CD8-positive, alpha-beta memory T cell (primary cell): ENCODE measurements around the gene ITGA2B. TPM values are rescaled to one million over a fixed set of nuclear protein-coding genes. Genes with fewer than 3 reads are reported as not detected.
"Not testable (repeated sequence)": the region's sequence is repeated elsewhere in the genome, so short reads cannot be mapped to it uniquely, and the experiment has no call there.

Source experiments
- CTCF ChIA-PET: fragments of 350-600 bp; sonication (Branson Sonifier 250); formaldehyde crosslinking; loops from one replicate; lab custom pipeline; 2021; ENCODE audit warnings: antibody characterized with exemption; lab: Charles Lee
- POLR2A ChIA-PET: fragments of 350-600 bp; sonication (Branson Sonifier 250); formaldehyde crosslinking; loops from one replicate; lab custom pipeline; 2021; ENCODE audit warnings: antibody characterized with exemption; lab: Charles Lee
- DNase-seq, 5 donors: peaks; one replicate each; pipeline versions ENCODE4 v3.0.0 to v3.0.0-alpha.2; 2020 to 2022; ENCODE audit warnings: mixed read lengths in 1 of 5
- H3K27ac ChIP-seq: one replicate; pipeline ENCODE4 v1.7.0; 2013; ENCODE audit warnings: low read depth, mild to moderate bottlenecking, low read length, moderate library complexity
- H3K27me3 ChIP-seq: 2 replicates; pipeline ENCODE4 v1.7.0; 2013; ENCODE audit warnings: low read length, mild to moderate bottlenecking; ENCODE audit not compliant: insufficient read depth, poor library complexity, severe bottlenecking
- H3K36me3 ChIP-seq: 2 replicates; pipeline ENCODE4 v1.7.0; 2013; ENCODE audit warnings: mild to moderate bottlenecking, low read length, moderate library complexity; ENCODE audit not compliant: insufficient read depth
- H3K4me1 ChIP-seq: 2 replicates; pipeline ENCODE4 v1.7.0; 2013; ENCODE audit warnings: mild to moderate bottlenecking, low read length, moderate library complexity; ENCODE audit not compliant: insufficient read depth
- H3K4me3 ChIP-seq: 2 replicates; pipeline ENCODE4 v1.7.0; 2013; ENCODE audit warnings: mild to moderate bottlenecking, low read length
- H3K9me3 ChIP-seq: 2 replicates; pipeline ENCODE4 v1.7.0; 2013; ENCODE audit warnings: mild to moderate bottlenecking, low read length
- H3K27ac Mint-ChIP-seq, 8 donors: one replicate each; pipeline ENCODE4 v1.8.0; 2020 to 2021; ENCODE audit warnings: mixed read lengths in 8 of 8, mild to moderate bottlenecking in 6 of 8, inconsistent platforms in 3 of 8, moderate library complexity in 3 of 8
- H3K27me3 Mint-ChIP-seq, 2 donors: one replicate each; pipeline ENCODE4 v1.8.0; 2020 to 2021; ENCODE audit warnings: mixed read lengths in 2 of 2, mild to moderate bottlenecking in 1 of 2, moderate library complexity in 1 of 2
- H3K36me3 Mint-ChIP-seq, 3 donors: one replicate each; pipeline ENCODE4 v1.8.0; 2020 to 2021; ENCODE audit warnings: mixed read lengths in 3 of 3, inconsistent platforms in 1 of 3, mild to moderate bottlenecking in 1 of 3
- H3K4me1 Mint-ChIP-seq, 3 donors: one replicate each; pipeline ENCODE4 v1.8.0; 2020 to 2021; ENCODE audit warnings: mixed read lengths in 3 of 3, inconsistent platforms in 1 of 3, mild to moderate bottlenecking in 1 of 3
- H3K4me3 Mint-ChIP-seq, 7 donors: one replicate each; pipeline ENCODE4 v1.8.0; 2020 to 2021; ENCODE audit warnings: mixed read lengths in 7 of 7, mild to moderate bottlenecking in 6 of 7, moderate library complexity in 4 of 7, inconsistent platforms in 2 of 7
- H3K9me3 Mint-ChIP-seq, 5 donors: one replicate each; pipeline ENCODE4 v1.8.0; 2020 to 2022; ENCODE audit warnings: mixed read lengths in 5 of 5, mild to moderate bottlenecking in 3 of 5, moderate library complexity in 2 of 5, inconsistent platforms in 1 of 5
- polyA plus RNA-seq: library from polyadenylated mRNA; unstranded; fragments of 300-500 nt; fragmentation: Illumina TruSeq; gene quantifications from one replicate; pipeline ENCODE4 v1.2.3, GENCODE V29; 2021
- total RNA-seq, 2 experiments: library from RNA; stranded (reverse); gene quantifications; one replicate each; pipeline ENCODE4 v1.2.3, GENCODE V29; 2021

Gene ITGA2B
- total and polyA plus RNA-seq, 3 experiments from 2014 or later: 0.12 to 0.31 TPM; not detected in 1

GRCh38 chr17:44347206-44348055 lies 42.0 kb downstream of the ITGA2B start:
- H3K4me3 ChIP-seq, H3K27me3 Mint-ChIP-seq, DNase-seq, H3K36me3 Mint-ChIP-seq, H3K27me3 ChIP-seq, H3K9me3 Mint-ChIP-seq, H3K36me3 ChIP-seq, H3K27ac Mint-ChIP-seq, POLR2A ChIA-PET, H3K9me3 ChIP-seq, H3K27ac ChIP-seq: not testable (repeated sequence)
- CTCF ChIA-PET: interaction anchor here (0.9 to 2.0 kb wide), 2 partner anchors 16 to 137 kb away, joined by 3 to 8 read pairs; partner anchors contain the start of gene FAM171A2
- Mint-ChIP-seq H3K4me1 (peaks cover 20 to 33% (median 23%) of the 10 kb centered on the region in 3 donors), H3K4me3 (peak overlapping the region in 1 of 7 donors; percentile 57)
- peaks cover 10% of the 10 kb centered on the region for H3K4me1 ChIP-seq

DNA sequence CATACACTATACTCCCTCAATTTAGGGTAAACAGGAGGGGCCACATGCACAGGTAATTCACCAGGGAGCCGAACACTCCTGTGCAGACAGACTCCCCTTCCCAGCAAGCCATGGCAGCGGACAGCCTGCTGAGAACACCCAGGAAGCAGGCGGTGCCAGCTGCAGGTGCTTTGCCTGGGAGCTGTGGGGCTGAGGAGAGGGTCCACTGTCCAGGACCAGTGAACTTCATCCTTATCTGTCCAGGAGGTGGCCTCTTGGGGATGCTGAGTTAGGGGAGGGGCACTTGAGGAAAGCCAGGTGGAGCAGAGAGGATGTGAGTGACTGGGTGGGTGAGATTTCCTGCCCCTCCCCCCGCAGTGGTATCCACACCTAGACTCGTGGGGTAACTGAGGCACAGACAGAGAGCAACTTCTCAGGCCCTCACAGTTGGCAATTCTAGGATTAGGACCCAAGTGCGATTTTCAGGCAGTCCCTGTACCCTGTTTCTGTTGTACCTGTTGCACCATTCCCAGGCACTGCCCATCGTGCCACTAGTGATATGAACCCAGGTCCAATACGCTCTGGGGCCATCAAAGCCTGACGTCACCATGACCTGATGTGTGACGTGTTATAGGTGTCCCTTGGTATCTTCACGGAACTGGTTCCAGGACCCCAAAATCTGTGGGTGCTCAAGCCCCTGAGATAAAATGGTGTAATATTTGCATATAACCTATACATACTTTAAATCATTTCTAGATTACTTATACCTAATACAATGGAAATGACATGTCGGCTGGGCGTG lies 43.2 kb downstream of the ITGA2B start:
- CTCF ChIA-PET: interaction anchor here (0.8 to 2.8 kb wide), 32 partner anchors 8 to 402 kb away, joined by 3 to 28 read pairs (median 5); partner anchors contain the start of genes FAM171A2, HDAC5, HROB and SLC25A39
- Histone ChIP-seq H3K4me1 (peaks cover 10% of the 10 kb centered on the region), H3K27me3 (no peaks in the 10 kb centered on the region), H3K9me3 (no peaks in the 10 kb centered on the region), H3K4me3 (peak overlapping the region; percentile 89), H3K36me3 (no peaks in the 10 kb centered on the region), H3K27ac (no peak overlapping the region)
- H3K27ac Mint-ChIP-seq: peak overlapping the region in 5 of 8 donors; percentile 74 to 90 (median 82)
- H3K36me3 Mint-ChIP-seq: peaks cover 0 to 4% (median 0%) of the 10 kb centered on the region in 3 donors
- POLR2A ChIA-PET: interaction anchor here (1.0 to 1.5 kb wide), 5 partner anchors 7 to 136 kb away, joined by 3 to 9 read pairs (median 3); no protein-coding TSS in a partner anchor
- peak overlapping the region; percentile 91 to 96 (median 93) for H3K4me3 Mint-ChIP-seq
- H3K9me3 Mint-ChIP-seq: no peaks in the 10 kb centered on the region
- H3K27me3 Mint-ChIP-seq: peaks cover 7% of the 10 kb centered on the region in 2 donors
- DNase-seq: no peak
- H3K4me1 Mint-ChIP-seq: peaks cover 20 to 33% (median 23%) of the 10 kb centered on the region in 3 donors

DNA sequence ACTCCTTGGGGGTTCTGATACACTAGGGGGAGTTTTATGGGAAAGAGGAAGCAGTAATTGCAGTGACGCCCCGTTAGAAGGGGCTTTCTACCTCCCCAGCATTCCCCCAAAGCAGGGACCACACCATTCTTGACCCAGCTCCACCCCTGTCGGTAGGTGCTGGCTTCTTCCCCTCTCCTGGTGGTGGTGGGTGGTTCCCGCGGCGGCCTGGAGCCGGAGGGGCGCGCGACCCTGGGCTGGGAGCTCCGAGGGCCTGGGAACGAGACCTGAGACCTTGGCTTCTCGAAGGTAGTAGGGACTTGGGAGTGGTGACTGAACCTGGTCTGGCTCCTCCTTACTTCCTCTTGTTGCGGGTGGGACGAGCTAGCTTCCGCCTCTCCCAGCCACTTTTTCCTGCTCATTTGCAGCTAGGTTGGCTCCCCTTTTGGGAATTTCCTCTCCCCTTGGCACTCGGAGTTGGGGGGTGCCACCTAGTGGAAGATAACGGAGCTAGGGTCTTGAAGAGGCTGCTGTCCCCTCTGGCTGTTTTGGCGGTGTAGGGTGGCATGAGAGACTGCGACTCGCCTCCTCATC lies 43.9 kb downstream of the ITGA2B start:
- H3K4me3 ChIP-seq: peak overlapping the region; percentile 89
- POLR2A ChIA-PET: interaction anchor here (0.8 to 1.5 kb wide), 6 partner anchors 8 to 135 kb away, joined by 3 to 9 read pairs (median 3); no protein-coding TSS in a partner anchor
- peaks cover 10% of the 10 kb centered on the region for H3K4me1 ChIP-seq
- Mint-ChIP-seq H3K36me3 (peaks cover 0 to 4% (median 0%) of the 10 kb centered on the region in 3 donors), H3K27me3 (peaks cover 7 to 10% of the 10 kb centered on the region in 2 donors), H3K9me3 (no peaks in the 10 kb centered on the region), H3K4me1 (peaks cover 20 to 29% (median 21%) of the 10 kb centered on the region in 3 donors), H3K4me3 (peak overlapping the region; percentile 91 to 96 (median 93)), H3K27ac (peak overlapping the region; percentile 13 to 90 (median 67))
- CTCF ChIA-PET: interaction anchor here (0.8 to 2.8 kb wide), 33 partner anchors 8 to 402 kb away, joined by 3 to 28 read pairs (median 5); partner anchors contain the start of genes FAM171A2, HDAC5, HROB and SLC25A39
- no peaks in the 10 kb centered on the region for H3K27me3 ChIP-seq
- H3K27ac ChIP-seq: peak overlapping the region; percentile 47
- H3K9me3 ChIP-seq: no peaks in the 10 kb centered on the region
- peak; percentile 32 to 69 (median 39) for DNase-seq
- no peaks in the 10 kb centered on the region for H3K36me3 ChIP-seq

DNA sequence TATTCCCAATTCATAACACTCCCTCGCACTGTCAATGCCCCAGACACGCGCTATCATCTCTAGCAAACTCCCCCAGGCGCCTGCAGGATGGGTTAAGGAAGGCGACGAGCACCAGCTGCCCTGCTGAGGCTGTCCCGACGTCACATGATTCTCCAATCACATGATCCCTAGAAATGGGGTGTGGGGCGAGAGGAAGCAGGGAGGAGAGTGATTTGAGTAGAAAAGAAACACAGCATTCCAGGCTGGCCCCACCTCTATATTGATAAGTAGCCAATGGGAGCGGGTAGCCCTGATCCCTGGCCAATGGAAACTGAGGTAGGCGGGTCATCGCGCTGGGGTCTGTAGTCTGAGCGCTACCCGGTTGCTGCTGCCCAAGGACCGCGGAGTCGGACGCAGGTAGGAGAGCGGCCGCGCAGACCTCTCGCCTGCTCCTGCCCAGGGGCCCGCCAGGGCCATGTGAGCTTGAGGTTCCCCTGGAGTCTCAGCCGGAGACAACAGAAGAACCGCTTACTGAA lies 44.5 kb downstream of the ITGA2B start, which contains the start of gene GRN:
GRN (plus strand) TSS at position 364 of the 515 bp plus-strand sequence. CDS start 3,863 bp downstream, outside the sequence.
- peaks cover 8 to 15% of the 10 kb centered on the region in 2 donors for H3K27me3 Mint-ChIP-seq
- POLR2A ChIA-PET: interaction anchor here (0.8 to 1.5 kb wide), 6 partner anchors 8 to 134 kb away, joined by 3 to 9 read pairs (median 3); no protein-coding TSS in a partner anchor
- H3K27ac Mint-ChIP-seq: peak within 1 kb of the TSS; percentile 13 to 90 (median 72)
- Histone ChIP-seq H3K27me3 (no peaks in the 10 kb centered on the region), H3K9me3 (no peaks in the 10 kb centered on the region), H3K27ac (peak within 1 kb of the TSS; percentile 47), H3K36me3 (no peaks in the 10 kb centered on the region), H3K4me3 (peak within 1 kb of the TSS; percentile 89), H3K4me1 (peaks cover 10% of the 10 kb centered on the region)
- DNase-seq: peak; percentile 72 to 87 (median 80)
- no peaks in the 10 kb centered on the region for H3K9me3 Mint-ChIP-seq
- H3K4me1 Mint-ChIP-seq: peaks cover 20 to 28% (median 21%) of the 10 kb centered on the region in 3 donors
- peak within 1 kb of the TSS; percentile 91 to 96 (median 93) for H3K4me3 Mint-ChIP-seq
- CTCF ChIA-PET: interaction anchor here (0.9 to 2.8 kb wide), 32 partner anchors 8 to 401 kb away, joined by 3 to 28 read pairs (median 5); partner anchors contain the start of genes FAM171A2, HDAC5, HROB and SLC25A39
- H3K36me3 Mint-ChIP-seq: peaks cover 0 to 4% (median 0%) of the 10 kb centered on the region in 3 donors

- POLR2A ChIA-PET: no interaction called here
- DNase-seq: no peak
- Histone ChIP-seq H3K9me3 (no peaks in the 10 kb centered on the region), H3K4me1 (peaks cover 10% of the 10 kb centered on the region), H3K36me3 (no peaks in the 10 kb centered on the region), H3K27me3 (no peaks in the 10 kb centered on the region), H3K27ac (no peak overlapping the region), H3K4me3 (no peak overlapping the region)
- CTCF ChIA-PET: interaction anchor here (1.3 to 2.8 kb wide), 2 partner anchors 13 to 133 kb away, joined by 5 to 28 read pairs; no protein-coding TSS in a partner anchor
- Mint-ChIP-seq H3K4me1 (peaks cover 18 to 26% (median 20%) of the 10 kb centered on the region in 3 donors), H3K27ac (peak overlapping the region in 1 of 8 donors; percentile 83), H3K27me3 (peaks cover 12 to 16% of the 10 kb centered on the region in 2 donors), H3K36me3 (peaks cover 0 to 4% (median 0%) of the 10 kb centered on the region in 3 donors), H3K4me3 (peak overlapping the region in 2 of 7 donors; percentile 57 to 63), H3K9me3 (no peaks in the 10 kb centered on the region)
Measured at GRCh38 chr17:44343510-44344209, 45.8 kb downstream of the ITGA2B start.

DNA sequence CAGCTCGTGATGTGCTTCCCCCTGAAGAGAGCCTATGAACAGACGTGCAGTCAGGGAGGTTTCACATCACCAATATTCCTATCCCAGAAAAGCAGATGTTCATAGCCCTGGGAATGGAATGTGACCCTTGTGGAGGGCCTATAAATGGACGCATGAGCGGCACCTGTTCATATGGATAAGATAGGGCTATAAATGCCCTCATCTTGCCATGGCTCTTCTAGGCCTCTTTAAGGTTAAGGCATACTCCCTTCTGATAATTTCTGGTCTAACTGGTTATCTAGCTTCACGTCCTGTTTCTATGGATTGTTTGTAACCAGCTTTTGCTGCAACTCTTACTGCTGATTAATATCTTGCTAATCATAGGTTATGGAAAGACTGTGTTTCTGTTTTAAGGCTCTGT lies 48.9 kb downstream of the ITGA2B start:
- CTCF ChIA-PET: interaction anchor here (1.2 to 1.4 kb wide), 2 partner anchors 10 to 131 kb away, joined by 4 to 6 read pairs; no protein-coding TSS in a partner anchor
- not testable (repeated sequence) for DNase-seq

More for the DNA sequence above, 48.9 kb downstream of the ITGA2B start:
- H3K36me3 Mint-ChIP-seq, H3K9me3 ChIP-seq, H3K4me3 Mint-ChIP-seq, H3K36me3 ChIP-seq, H3K9me3 Mint-ChIP-seq, H3K4me1 Mint-ChIP-seq, POLR2A ChIA-PET, H3K4me3 ChIP-seq, H3K27ac Mint-ChIP-seq, H3K27ac ChIP-seq, H3K27me3 ChIP-seq, H3K4me1 ChIP-seq: not testable (repeated sequence)
- H3K27me3 Mint-ChIP-seq: peaks cover 15 to 26% of the 10 kb centered on the region in 2 donors
